Aorta (tissue), 5 donors: Measurements from ENCODE around the gene IL25. TPM values are rescaled to one million over a fixed set of nuclear protein-coding genes. Genes with fewer than 3 reads are reported as not detected.

Source experiments
- ATAC-seq: fragments of 200-7000 bp; cut with Tn5 transposase; one replicate; pipeline ENCODE4 v1.9.1; 2022; ENCODE audit warnings: moderate library complexity; ENCODE audit not compliant: low FRiP score
- DNase-seq, 2 donors: peaks; one replicate each; pipeline ENCODE4 v3.0.0-alpha.2; 2020
- H3K27ac ChIP-seq, 2 donors: one replicate each; pipeline ENCODE4 v1.5.1; 2013; ENCODE audit warnings: low read length in 2 of 2, mild to moderate bottlenecking in 2 of 2, moderate library complexity in 2 of 2, control low read depth in 1 of 2, inconsistent platforms in 1 of 2, low read depth in 1 of 2
- H3K27me3 ChIP-seq, 2 donors: one replicate each; pipeline ENCODE4 v1.6.1; 2013; ENCODE audit warnings: control low read depth in 1 of 2, low read length in 1 of 2, mild to moderate bottlenecking in 1 of 2, moderate library complexity in 1 of 2; ENCODE audit not compliant: insufficient read depth in 2 of 2, control insufficient read depth in 1 of 2
- H3K36me3 ChIP-seq, 2 donors: one replicate each; pipeline ENCODE4 v1.6.1; 2013; ENCODE audit warnings: control low read depth in 1 of 2, low read length in 1 of 2, mild to moderate bottlenecking in 1 of 2; ENCODE audit not compliant: insufficient read depth in 2 of 2, control insufficient read depth in 1 of 2
- H3K4me1 ChIP-seq, 2 donors: one replicate each; pipeline ENCODE4 v1.6.1; 2013; ENCODE audit warnings: low read length in 2 of 2, control low read depth in 1 of 2, mild to moderate bottlenecking in 1 of 2, moderate library complexity in 1 of 2; ENCODE audit not compliant: insufficient read depth in 2 of 2, control insufficient read depth in 1 of 2
- H3K4me3 ChIP-seq, 2 donors: one replicate each; pipeline ENCODE4 v1.5.1; 2013; ENCODE audit warnings: low read length in 2 of 2, control low read depth in 1 of 2, mild to moderate bottlenecking in 1 of 2
- H3K9me3 ChIP-seq: one replicate; pipeline ENCODE4 v1.6.1; 2013; ENCODE audit warnings: mild to moderate bottlenecking, low read length; ENCODE audit not compliant: control insufficient read depth
- WGBS, 2 donors: extraction: QIAGEN DNeasy Blood & Tissue Kit; methylation state at CpG; one replicate each; pipeline ENCODE4 v1.1.7; 2013; 5-methylcytosine and 5-hydroxymethylcytosine counted together
- intact Hi-C, 2 donors: fragments of 100-400 bp; cut with DNase I; formaldehyde crosslinking; loops; one replicate each; pipeline versions ENCODE4 v1.14.2 to v1.15.0; 2022
- polyA plus RNA-seq, 2 donors: library from polyadenylated mRNA; stranded (reverse); fragments of 200-250 nt; gene quantifications; one replicate each; pipeline ENCODE4 v1.2.3, GENCODE V29; 2013
- total RNA-seq, 2 donors: library from RNA; stranded (reverse); fragmentation: NEBNext Ultra II Directional; extraction: Animal tissue kit (Norgen Biotek cat#: 25700); gene quantifications; one replicate each; pipeline ENCODE4 v1.2.1, GENCODE V29; 2021
- donor health status: healthy with polysubstance abuse.
- donor health status: Bipolar disorder and iron deficiency.
- donor health status: DM: no; HTN: no; CAD: no.
- donor health status: DM: no; HTN: no; CAD: no.
- donor health status: DM: yes; HTN: yes; CAD: no.

Gene IL25
- total and polyA plus RNA-seq, 4 donors = not detected

GRCh38 chr14:23377198-23377550 is 4.6 kb downstream of the IL25 start:
- 35 to 37% methylated on average over 11 of the region's 11 CpGs for WGBS, 2 donors
- ATAC-seq (no peak), DNase-seq (no peak)
- H3K36me3 ChIP-seq = no peaks in the 10 kb centered on the region
- intact Hi-C loops = loop anchor here (5.0 kb wide), 2 partner anchors 110 to 115 kb away; no protein-coding TSS in a partner anchor
- no peaks in the 10 kb centered on the region for H3K4me1 ChIP-seq
- no peak overlapping the region for H3K27ac ChIP-seq
- H3K9me3 ChIP-seq = no peaks in the 10 kb centered on the region
- H3K4me3 ChIP-seq = no peak overlapping the region
- no peaks in the 10 kb centered on the region for H3K27me3 ChIP-seq

DNA sequence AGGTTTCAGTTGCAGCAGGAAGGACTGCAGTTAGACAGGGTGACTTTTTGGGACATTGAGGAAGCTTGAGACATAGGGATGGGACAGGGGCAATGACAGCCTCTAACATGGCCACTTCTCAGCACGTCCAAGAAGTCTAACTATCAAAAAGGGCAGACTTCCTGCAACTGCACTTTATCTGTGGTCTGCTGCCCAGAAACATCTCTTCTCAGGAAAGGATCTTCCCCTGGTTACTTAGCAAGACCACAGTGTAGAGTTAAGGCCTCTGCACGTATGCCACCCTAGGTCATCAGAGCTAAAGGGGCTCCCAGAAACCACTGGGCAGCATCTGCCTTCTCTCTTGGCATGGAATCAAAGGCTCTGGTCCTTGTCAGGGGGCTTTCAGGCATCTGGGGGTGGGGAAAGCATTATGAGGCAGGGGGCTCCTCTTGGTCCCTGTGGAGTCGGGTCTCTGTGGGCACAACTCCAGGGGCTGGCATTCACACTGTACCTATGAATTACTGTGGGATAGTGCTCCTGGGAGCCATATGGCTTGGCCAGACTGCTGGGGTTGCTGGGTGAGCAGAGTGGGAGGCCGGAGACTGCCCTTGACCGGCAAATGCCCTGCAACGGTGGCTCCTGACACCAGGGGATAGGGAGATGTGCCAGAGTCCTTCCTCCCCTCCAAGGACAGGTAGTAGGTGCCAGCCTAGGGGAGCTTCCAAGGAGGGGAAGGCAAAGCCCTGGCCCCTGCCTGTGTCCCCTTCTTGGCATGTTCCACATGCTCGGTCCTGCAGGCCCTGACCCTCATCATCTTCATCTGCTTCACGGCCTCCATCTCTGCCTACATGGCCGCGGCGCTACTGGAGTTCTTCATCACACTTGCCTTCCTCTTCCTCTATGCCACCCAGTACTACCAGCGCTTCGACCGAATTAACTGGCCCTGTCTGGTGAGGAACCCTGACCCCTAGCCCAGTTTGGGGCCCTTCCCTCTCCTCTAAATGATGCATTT is 5.3 kb downstream of the IL25 start:
- Histone ChIP-seq H3K27me3 (no peaks in the 10 kb centered on the region), H3K9me3 (no peaks in the 10 kb centered on the region), H3K4me3 (no peak overlapping the region), H3K27ac (no peak overlapping the region), H3K4me1 (no peaks in the 10 kb centered on the region), H3K36me3 (no peaks in the 10 kb centered on the region)
- DNase-seq (no peak), ATAC-seq (no peak)
- WGBS, 2 donors = 85 to 86% methylated on average over 14 of the region's 14 CpGs
- intact Hi-C loops = loop anchor here (5.0 kb wide), 2 partner anchors 111 to 116 kb away; no protein-coding TSS in a partner anchor

DNA sequence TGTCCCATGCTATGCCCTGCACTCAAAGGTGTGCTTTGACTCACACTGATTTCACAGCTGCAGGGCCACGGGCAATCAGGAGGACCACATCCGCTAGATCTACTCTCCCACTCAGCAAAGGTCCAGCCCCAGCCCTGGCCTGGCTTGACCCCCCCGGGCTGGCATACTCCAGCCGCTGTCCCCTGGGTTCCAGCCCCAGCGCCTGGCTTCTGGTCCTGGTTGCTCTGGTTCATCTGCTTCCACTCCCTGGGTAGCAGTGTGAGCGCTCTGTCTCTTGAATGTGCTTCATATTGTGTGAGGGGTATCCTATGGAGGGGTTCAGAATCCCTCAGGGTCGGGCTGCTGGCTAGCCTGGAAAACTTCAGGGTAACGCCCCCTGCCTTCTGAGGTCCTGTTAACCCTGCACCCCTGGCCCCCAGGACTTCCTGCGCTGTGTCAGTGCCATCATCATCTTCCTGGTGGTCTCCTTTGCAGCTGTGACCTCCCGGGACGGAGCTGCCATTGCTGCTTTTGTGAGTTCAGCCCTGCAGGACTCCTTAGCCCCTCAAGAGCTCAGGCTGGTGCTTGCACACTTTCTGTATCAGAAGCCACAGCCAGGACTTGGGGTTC is 6.1 kb downstream of the IL25 start:
- no peaks in the 10 kb centered on the region for H3K27me3 ChIP-seq
- intact Hi-C loops = loop anchor here (5.0 kb wide), 2 partner anchors 111 to 116 kb away; no protein-coding TSS in a partner anchor
- H3K36me3 ChIP-seq = no peaks in the 10 kb centered on the region
- 84 to 88% methylated on average over 11 of the region's 11 CpGs for WGBS, 2 donors
- no peaks in the 10 kb centered on the region for H3K9me3 ChIP-seq
- no peak overlapping the region for H3K4me3 ChIP-seq
- H3K27ac ChIP-seq = no peak overlapping the region
- no peak for DNase-seq
- no peak for ATAC-seq
- no peaks in the 10 kb centered on the region for H3K4me1 ChIP-seq

DNA sequence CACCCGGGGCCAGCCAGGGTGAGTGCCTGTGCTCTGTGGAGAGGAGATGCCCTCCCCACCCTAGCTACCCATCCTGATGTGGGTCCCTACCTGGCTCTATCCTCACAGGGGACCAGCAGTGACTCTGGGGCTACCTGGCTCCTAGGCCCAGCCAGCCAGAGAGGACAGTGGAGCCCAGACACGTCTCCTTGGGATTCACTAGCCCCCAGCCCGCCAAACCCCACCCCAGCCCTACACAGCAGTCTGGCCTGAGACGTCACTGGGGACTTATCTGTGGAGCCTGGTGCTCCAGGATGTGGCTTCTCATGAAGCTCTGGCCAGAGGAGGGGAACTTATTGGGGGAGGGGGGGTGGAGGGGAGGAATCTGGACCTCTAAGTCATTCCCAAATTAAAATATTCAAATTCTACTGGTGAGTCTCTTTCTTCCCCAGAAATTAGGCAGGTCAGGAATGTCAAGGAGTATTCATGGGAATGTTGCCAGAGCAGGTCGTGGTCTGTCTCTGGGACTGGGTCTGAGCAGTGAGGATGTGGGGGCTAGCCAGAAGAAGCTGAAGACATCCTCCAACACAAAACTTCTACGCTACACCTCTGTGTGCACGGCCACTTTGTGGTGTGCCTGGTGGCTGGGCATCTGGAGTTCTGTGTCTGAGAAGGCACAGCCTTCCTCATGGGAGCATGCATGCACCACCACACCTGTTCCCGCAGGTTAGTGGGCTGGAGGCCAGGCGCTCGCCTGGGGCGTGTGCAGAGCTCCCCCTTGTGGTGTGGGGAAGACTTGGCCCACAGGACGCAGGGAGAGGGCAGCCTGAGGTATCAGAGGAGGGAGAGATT is 7.0 kb downstream of the IL25 start:
- intact Hi-C loops = loop anchor here (1.0 to 5.0 kb wide), 4 partner anchors 51 to 117 kb away; no protein-coding TSS in a partner anchor
- H3K9me3 ChIP-seq = no peaks in the 10 kb centered on the region
- H3K4me1 ChIP-seq = no peaks in the 10 kb centered on the region
- H3K27ac ChIP-seq = no peak overlapping the region
- H3K36me3 ChIP-seq = no peaks in the 10 kb centered on the region
- H3K27me3 ChIP-seq = no peaks in the 10 kb centered on the region
- DNase-seq (no peak), ATAC-seq (peak; percentile 75)
- no peak overlapping the region for H3K4me3 ChIP-seq
- WGBS, 2 donors = 41 to 42% methylated on average over 12 of the region's 12 CpGs

- ATAC-seq (no peak), DNase-seq (no peak)
- H3K9me3 ChIP-seq = no peaks in the 10 kb centered on the region
- no peaks in the 10 kb centered on the region for H3K4me1 ChIP-seq
- intact Hi-C loops = loop anchor here (1.0 to 5.0 kb wide), 2 partner anchors 52 to 53 kb away; no protein-coding TSS in a partner anchor
- H3K36me3 ChIP-seq = no peaks in the 10 kb centered on the region
- no peaks in the 10 kb centered on the region for H3K27me3 ChIP-seq
- H3K27ac ChIP-seq = no peak overlapping the region
- no peak overlapping the region for H3K4me3 ChIP-seq
- whole genome bisulfite sequencing, 2 donors = 66 to 68% methylated on average over 15 to 16 of the region's 16 CpGs
These were observed 7.7 kb downstream of the IL25 start for GRCh38 chr14:23380197-23380914.

GRCh38 chr14:23380976-23381375 is 8.4 kb downstream of the IL25 start:
- WGBS, 2 donors = 88% methylated on average over 4 of the region's 4 CpGs
- Histone ChIP-seq H3K27me3 (no peaks in the 10 kb centered on the region), H3K36me3 (no peaks in the 10 kb centered on the region), H3K9me3 (no peaks in the 10 kb centered on the region), H3K27ac (no peak overlapping the region), H3K4me1 (no peaks in the 10 kb centered on the region), H3K4me3 (no peak overlapping the region)
- ATAC-seq (no peak), DNase-seq (no peak)
- intact Hi-C loops = loop anchor here (1.0 to 5.0 kb wide), 2 partner anchors 53 to 54 kb away; no protein-coding TSS in a partner anchor

DNA sequence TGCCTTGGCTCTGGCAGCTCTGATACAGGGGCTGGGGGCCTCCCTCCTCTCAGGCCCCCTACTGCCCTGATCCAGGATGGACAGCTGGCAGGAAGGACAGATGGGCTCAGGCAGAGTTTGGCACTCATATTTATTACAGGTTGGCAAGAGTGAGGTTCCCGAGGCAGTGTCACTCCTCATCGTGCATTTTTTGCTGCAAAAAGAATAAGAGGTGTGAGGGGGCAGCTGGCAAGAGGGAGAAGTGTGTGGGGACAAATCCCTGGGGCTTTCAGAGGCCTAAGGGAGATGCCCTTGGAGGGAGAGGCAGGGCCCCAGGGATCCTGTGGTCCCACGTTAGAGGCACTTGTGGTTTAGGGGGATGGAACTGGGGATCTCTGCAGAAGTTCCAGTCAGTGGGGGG is 9.3 kb downstream of the IL25 start:
- H3K27me3 ChIP-seq = no peaks in the 10 kb centered on the region
- DNase-seq = no peak
- H3K9me3 ChIP-seq = no peaks in the 10 kb centered on the region
- H3K4me3 ChIP-seq = no peak overlapping the region
- no peaks in the 10 kb centered on the region for H3K36me3 ChIP-seq
- no peaks in the 10 kb centered on the region for H3K4me1 ChIP-seq
- 44 to 58% methylated on average over 3 of the region's 3 CpGs for WGBS, 2 donors
- no peak for ATAC-seq
- H3K27ac ChIP-seq = no peak overlapping the region
- intact Hi-C loops = loop anchor here in 1 of 2 donors (5.0 kb wide), 1 partner anchor 55 kb away; no protein-coding TSS in a partner anchor

GRCh38 chr14:23382276-23382675 is 9.7 kb downstream of the IL25 start:
- no peaks in the 10 kb centered on the region for H3K4me1 ChIP-seq
- intact Hi-C loops = loop anchor here in 1 of 2 donors (5.0 kb wide), 1 partner anchor 55 kb away; no protein-coding TSS in a partner anchor
- H3K27me3 ChIP-seq = no peaks in the 10 kb centered on the region
- H3K4me3 ChIP-seq = no peak overlapping the region
- WGBS, 2 donors = 86 to 88% methylated on average over 6 of the region's 6 CpGs
- no peak for ATAC-seq
- no peaks in the 10 kb centered on the region for H3K36me3 ChIP-seq
- H3K27ac ChIP-seq = no peak overlapping the region
- no peaks in the 10 kb centered on the region for H3K9me3 ChIP-seq
- no peak for DNase-seq
